ENCODE measurements around the gene ZFAND3. TPM values are rescaled to one million over a fixed set of nuclear protein-coding genes. Genes with fewer than 3 reads are reported as not detected.

Gene ZFAND3
- total and polyA plus RNA-seq, 2 experiments from 2014 or later, result 36.5 to 50.0 TPM

DNA sequence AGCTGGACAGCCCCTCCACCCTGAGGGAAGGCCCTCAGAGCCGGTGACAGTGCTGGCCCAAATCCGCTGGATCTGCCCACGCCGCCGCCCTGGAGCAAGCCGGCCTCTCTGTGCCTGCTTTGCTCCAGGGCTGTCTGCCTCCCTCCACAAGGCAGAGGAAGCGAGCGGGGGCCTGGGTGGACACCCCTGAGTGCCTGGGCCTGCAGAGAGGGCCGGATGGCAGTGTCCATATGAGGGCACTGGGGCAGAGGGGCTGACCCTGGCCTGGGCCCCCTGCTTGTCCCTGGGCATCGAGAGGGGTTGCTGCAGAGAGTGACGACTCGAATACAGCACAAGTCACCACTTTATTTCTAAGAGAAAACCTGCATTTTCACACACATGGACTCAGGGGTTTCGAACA, 348.6 kb downstream of the ZFAND3 start:
- 91% methylated on average over 11 of the region's 13 CpGs for WGBS (ENCODE audit: low lambda C conversion rate, missing lambda C conversion rate)
- no peak for DNase-seq (ENCODE audit: low spot score)
- H3K27me3 ChIP-seq, result no peaks in the 10 kb centered on the region
- no peaks in the 10 kb centered on the region for H4K20me1 ChIP-seq (ENCODE audit: insufficient read depth, poor library complexity, severe bottlenecking)
- no peak overlapping the region for H3K4me3 ChIP-seq
- H3K36me3 ChIP-seq (replicated peaks; ENCODE audit: insufficient read depth, low read depth), result no peaks in the 10 kb centered on the region
- no peaks in the 10 kb centered on the region for H3K79me2 ChIP-seq
- no peak overlapping the region for H3K4me2 ChIP-seq
- no peak overlapping the region for H3K27ac ChIP-seq
- H3K9me3 ChIP-seq (ENCODE audit: low read depth), result no peaks in the 10 kb centered on the region
- TF ChIP-seq EZH2phosphoT487 (IDR thresholded peaks at IDR 0.05; ENCODE audit: low read depth, severe bottlenecking, unreplicated experiment) (no peak), EZH2 (IDR thresholded peaks at IDR 0.05; ENCODE audit: borderline replicate concordance) (no peak), CTCF (IDR thresholded peaks at IDR 0.05; ENCODE audit: poor library complexity) (no peak)
- peaks cover 4% of the 10 kb centered on the region for H3K4me1 ChIP-seq (ENCODE audit: insufficient read depth)
- H3K9me2 ChIP-seq (replicated peaks; ENCODE audit: insufficient read depth), result no peaks in the 10 kb centered on the region
- H2AFZ ChIP-seq, result no peak overlapping the region

DNA sequence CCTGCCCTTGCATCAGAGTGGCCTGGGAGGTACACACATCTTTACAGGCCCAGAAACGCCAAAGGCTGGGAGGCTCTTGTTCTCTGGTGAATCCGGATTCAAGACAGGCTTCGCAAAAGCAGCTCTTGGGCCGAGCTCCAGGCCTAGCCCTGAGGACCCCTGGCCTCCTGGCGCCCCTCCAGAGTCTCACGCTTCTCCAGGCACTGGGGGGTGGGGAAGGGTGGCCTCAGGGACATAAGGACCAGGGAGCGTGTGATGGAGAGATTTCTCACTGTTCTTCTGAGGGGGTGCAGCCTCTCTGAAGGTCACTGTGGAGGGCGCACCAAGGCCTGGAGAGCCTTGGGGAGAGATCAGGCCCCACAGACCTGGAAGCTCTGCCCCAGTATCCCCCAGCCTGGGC, 349.2 kb downstream of the ZFAND3 start:
- Histone ChIP-seq H3K4me3 (no peak overlapping the region), H3K79me2 (no peaks in the 10 kb centered on the region), H3K36me3 (replicated peaks; ENCODE audit: insufficient read depth, low read depth) (no peaks in the 10 kb centered on the region), H3K9me2 (replicated peaks; ENCODE audit: insufficient read depth) (no peaks in the 10 kb centered on the region), H3K4me1 (ENCODE audit: insufficient read depth) (peaks cover 4% of the 10 kb centered on the region), H3K27ac (no peak overlapping the region), H2AFZ (no peak overlapping the region), H4K20me1 (ENCODE audit: insufficient read depth, poor library complexity, severe bottlenecking) (no peaks in the 10 kb centered on the region), H3K9me3 (ENCODE audit: low read depth) (no peaks in the 10 kb centered on the region), H3K4me2 (no peak overlapping the region), H3K27me3 (no peaks in the 10 kb centered on the region)
- WGBS (ENCODE audit: low lambda C conversion rate, missing lambda C conversion rate), result 94% methylated on average over 8 of the region's 8 CpGs
- no peak for DNase-seq (ENCODE audit: low spot score)
- TF ChIP-seq CTCF (IDR thresholded peaks at IDR 0.05; ENCODE audit: poor library complexity) (no peak), EZH2phosphoT487 (IDR thresholded peaks at IDR 0.05; ENCODE audit: low read depth, severe bottlenecking, unreplicated experiment) (no peak), EZH2 (IDR thresholded peaks at IDR 0.05; ENCODE audit: borderline replicate concordance) (no peak)

DNA sequence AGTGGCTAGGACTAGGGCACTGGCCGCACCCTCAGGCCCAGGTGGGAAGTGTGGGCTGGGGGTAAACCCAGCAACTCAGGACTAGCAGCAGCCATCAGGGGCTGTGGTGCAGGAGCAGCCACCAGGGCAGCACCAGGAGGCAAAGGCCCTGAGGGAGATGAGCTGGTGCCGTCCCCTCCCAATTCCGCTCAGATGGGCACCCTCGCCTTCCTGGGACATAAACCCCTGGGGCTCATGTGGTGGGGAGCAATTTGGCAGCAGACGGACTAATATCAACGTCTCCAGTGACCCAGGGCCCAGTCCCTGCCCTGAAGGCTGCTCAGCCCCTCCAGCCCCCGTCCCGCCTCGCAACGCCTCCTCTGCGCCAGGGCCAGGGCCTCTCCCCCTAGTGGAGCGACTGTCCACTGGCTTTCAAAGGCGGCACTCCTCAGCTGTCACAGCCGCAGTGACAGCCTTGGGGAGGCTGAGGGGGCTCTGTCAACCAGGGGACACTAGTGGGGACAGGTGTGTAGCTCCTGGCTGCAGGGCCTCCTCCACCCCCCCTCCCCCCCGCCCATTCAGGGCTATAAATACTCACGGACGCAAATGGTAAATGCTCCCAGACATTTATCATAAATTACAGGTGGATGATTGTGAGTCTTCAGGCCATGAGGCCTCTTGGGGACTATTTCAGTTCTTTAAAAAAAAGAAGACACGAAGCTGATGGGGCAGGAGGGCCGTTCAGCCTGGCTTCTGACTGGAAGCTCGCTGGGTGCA, 349.9 kb downstream of the ZFAND3 start:
- Histone ChIP-seq H2AFZ (no peak overlapping the region), H3K27me3 (no peaks in the 10 kb centered on the region), H4K20me1 (ENCODE audit: insufficient read depth, poor library complexity, severe bottlenecking) (no peaks in the 10 kb centered on the region), H3K9me2 (replicated peaks; ENCODE audit: insufficient read depth) (no peaks in the 10 kb centered on the region), H3K79me2 (no peaks in the 10 kb centered on the region), H3K4me2 (no peak overlapping the region), H3K9me3 (ENCODE audit: low read depth) (no peaks in the 10 kb centered on the region), H3K27ac (no peak overlapping the region), H3K36me3 (replicated peaks; ENCODE audit: insufficient read depth, low read depth) (no peaks in the 10 kb centered on the region), H3K4me1 (ENCODE audit: insufficient read depth) (peaks cover 4% of the 10 kb centered on the region), H3K4me3 (no peak overlapping the region)
- no peak for DNase-seq (ENCODE audit: low spot score)
- TF ChIP-seq EZH2phosphoT487 (IDR thresholded peaks at IDR 0.05; ENCODE audit: low read depth, severe bottlenecking, unreplicated experiment), result no peak
- TF ChIP-seq EZH2 (IDR thresholded peaks at IDR 0.05; ENCODE audit: borderline replicate concordance), result no peak
- TF ChIP-seq CTCF (IDR thresholded peaks at IDR 0.05; ENCODE audit: poor library complexity), result no peak
- 82% methylated on average over 19 of the region's 20 CpGs for WGBS (ENCODE audit: low lambda C conversion rate, missing lambda C conversion rate)

Data from hepatocyte (in vitro differentiated cells).